IPS DF 6.9 (cell line): Measurements from ENCODE around the gene R3HDM2.

ENCODE experiments used
- DNase-seq: peaks from one replicate; pipeline ENCODE4 v3.0.0-alpha.2; 2013; ENCODE audit warnings: low read depth, low spot score
- H3K27ac ChIP-seq: one replicate; pipeline ENCODE4 v1.5.1; 2013; ENCODE audit warnings: low read length, control low read depth
- H3K27me3 ChIP-seq: 2 replicates; pipeline ENCODE4 v1.6.1; 2013; ENCODE audit warnings: mild to moderate bottlenecking, low read length; ENCODE audit not compliant: control insufficient read depth, insufficient read depth
- H3K36me3 ChIP-seq: 2 replicates; pipeline ENCODE4 v1.6.1; 2013; ENCODE audit warnings: low read length; ENCODE audit not compliant: control insufficient read depth, insufficient read depth
- H3K4me1 ChIP-seq: 2 replicates; pipeline ENCODE4 v1.6.1; 2013; ENCODE audit warnings: low read length; ENCODE audit not compliant: control insufficient read depth, insufficient read depth
- H3K4me3 ChIP-seq: 2 replicates; pipeline ENCODE4 v1.5.1; 2013; ENCODE audit warnings: mild to moderate bottlenecking, low read length
- H3K9me3 ChIP-seq: 2 replicates; pipeline ENCODE4 v1.6.1; 2013; ENCODE audit warnings: low read length, inconsistent platforms; ENCODE audit not compliant: control insufficient read depth, insufficient read depth
- WGBS: extraction: QIAGEN DNeasy Blood & Tissue Kit; methylation state at CpG from one replicate; pipeline ENCODE4 v1.1.7; 2013; ENCODE audit warnings: mixed read lengths, missing lambda C conversion rate; ENCODE audit not compliant: insufficient read length, insufficient coverage; 5-methylcytosine and 5-hydroxymethylcytosine counted together

The R3HDM2 gene

GRCh38 chr12:57381693-57382220 lies 49.1 kb downstream of the R3HDM2 start:
- Histone ChIP-seq H3K36me3 (no peaks in the 10 kb centered on the region), H3K27me3 (no peaks in the 10 kb centered on the region), H3K27ac (no peak overlapping the region), H3K9me3 (no peaks in the 10 kb centered on the region), H3K4me1 (no peaks in the 10 kb centered on the region), H3K4me3 (no peak overlapping the region)
- no peak for DNase-seq
- WGBS: no CpG with 5 or more reads among the region's 2 CpGs

- Histone ChIP-seq H3K9me3 (no peaks in the 10 kb centered on the region), H3K36me3 (no peaks in the 10 kb centered on the region), H3K4me1 (no peaks in the 10 kb centered on the region), H3K27ac (no peak overlapping the region), H3K4me3 (no peak overlapping the region), H3K27me3 (no peaks in the 10 kb centered on the region)
- no peak for DNase-seq
- WGBS: no CpG with 5 or more reads among the region's 1 CpG
Measured at GRCh38 chr12:57380300-57380699, 50.5 kb downstream of the R3HDM2 start.

- no peak overlapping the region for H3K27ac ChIP-seq
- H3K36me3 ChIP-seq: no peaks in the 10 kb centered on the region
- no peaks in the 10 kb centered on the region for H3K4me1 ChIP-seq
- no peak overlapping the region for H3K4me3 ChIP-seq
- WGBS: no CpG with 5 or more reads among the region's 3 CpGs
- H3K27me3 ChIP-seq: no peaks in the 10 kb centered on the region
- H3K9me3 ChIP-seq: no peaks in the 10 kb centered on the region
- DNase-seq: no peak
Measured at GRCh38 chr12:57377103-57377840, 53.6 kb downstream of the R3HDM2 start.

- H3K36me3 ChIP-seq: no peaks in the 10 kb centered on the region
- no peak overlapping the region for H3K27ac ChIP-seq
- no peaks in the 10 kb centered on the region for H3K27me3 ChIP-seq
- no peaks in the 10 kb centered on the region for H3K9me3 ChIP-seq
- WGBS: no CpG with 5 or more reads among the region's 4 CpGs
- no peaks in the 10 kb centered on the region for H3K4me1 ChIP-seq
- DNase-seq: no peak
- no peak overlapping the region for H3K4me3 ChIP-seq
Measured at GRCh38 chr12:57372233-57372632, 58.6 kb downstream of the R3HDM2 start.

- no CpG with 5 or more reads among the region's 1 CpG for WGBS
- no peaks in the 10 kb centered on the region for H3K4me1 ChIP-seq
- H3K4me3 ChIP-seq: no peak overlapping the region
- no peak overlapping the region for H3K27ac ChIP-seq
- DNase-seq: no peak
- H3K36me3 ChIP-seq: no peaks in the 10 kb centered on the region
- H3K9me3 ChIP-seq: no peaks in the 10 kb centered on the region
- H3K27me3 ChIP-seq: no peaks in the 10 kb centered on the region
Measured at GRCh38 chr12:57370696-57371095, 60.1 kb downstream of the R3HDM2 start.

- Histone ChIP-seq H3K4me1 (no peaks in the 10 kb centered on the region), H3K9me3 (no peaks in the 10 kb centered on the region), H3K27me3 (no peaks in the 10 kb centered on the region), H3K36me3 (no peaks in the 10 kb centered on the region), H3K4me3 (no peak overlapping the region), H3K27ac (no peak overlapping the region)
- DNase-seq: no peak
- WGBS: no CpG with 5 or more reads among the region's 11 CpGs
Measured at GRCh38 chr12:57370072-57370471, 60.8 kb downstream of the R3HDM2 start.

GRCh38 chr12:57369202-57369601 lies 61.6 kb downstream of the R3HDM2 start:
- no CpG with 5 or more reads among the region's 3 CpGs for WGBS
- H3K4me3 ChIP-seq: no peak overlapping the region
- no peaks in the 10 kb centered on the region for H3K9me3 ChIP-seq
- H3K27me3 ChIP-seq: no peaks in the 10 kb centered on the region
- no peak overlapping the region for H3K27ac ChIP-seq
- no peaks in the 10 kb centered on the region for H3K4me1 ChIP-seq
- no peak for DNase-seq
- H3K36me3 ChIP-seq: no peaks in the 10 kb centered on the region

- H3K4me1 ChIP-seq: no peaks in the 10 kb centered on the region
- no peak overlapping the region for H3K4me3 ChIP-seq
- H3K27ac ChIP-seq: no peak overlapping the region
- H3K9me3 ChIP-seq: no peaks in the 10 kb centered on the region
- WGBS: no CpG with 5 or more reads among the region's 7 CpGs
- no peaks in the 10 kb centered on the region for H3K36me3 ChIP-seq
- no peak for DNase-seq
- no peaks in the 10 kb centered on the region for H3K27me3 ChIP-seq
Measured at GRCh38 chr12:57368349-57369095, 62.3 kb downstream of the R3HDM2 start.

GRCh38 chr12:57367121-57367520 lies 63.7 kb downstream of the R3HDM2 start:
- no peak overlapping the region for H3K27ac ChIP-seq
- H3K4me1 ChIP-seq: no peaks in the 10 kb centered on the region
- DNase-seq: no peak
- H3K9me3 ChIP-seq: no peaks in the 10 kb centered on the region
- no peaks in the 10 kb centered on the region for H3K36me3 ChIP-seq
- H3K27me3 ChIP-seq: no peaks in the 10 kb centered on the region
- H3K4me3 ChIP-seq: no peak overlapping the region

- H3K4me3 ChIP-seq: no peak overlapping the region
- WGBS: no CpG with 5 or more reads among the region's 3 CpGs
- no peaks in the 10 kb centered on the region for H3K36me3 ChIP-seq
- no peak for DNase-seq
- H3K27ac ChIP-seq: no peak overlapping the region
- H3K4me1 ChIP-seq: no peaks in the 10 kb centered on the region
- H3K27me3 ChIP-seq: no peaks in the 10 kb centered on the region
- H3K9me3 ChIP-seq: no peaks in the 10 kb centered on the region
Measured at GRCh38 chr12:57366315-57366714, 64.5 kb downstream of the R3HDM2 start.
